D721Med (cell line): ENCODE results near the gene CDH15.

Experiments
- DNase-seq: peaks from one replicate; pipeline ENCODE4 v3.0.0; 2011; ENCODE audit warnings: low spot score; ENCODE audit not compliant: insufficient read length
- FAIRE-seq: peaks from 2 replicates; lab custom pipeline; 2011; peaks lifted over from hg19 to GRCh38; lab: Jason Lieb, UNC
- CTCF ChIP-seq: IDR thresholded peaks from 2 replicates; pipeline ENCODE4 v1.5.1; 2012; ENCODE audit warnings: mild to moderate bottlenecking, control low read depth; ENCODE audit not compliant: insufficient read depth; ENCODE audit errors: missing control alignments

Gene CDH15

GRCh38 chr16:89159066-89159849 is 12.3 kb upstream of the CDH15 start:
- FAIRE-seq (no peak), DNase-seq (no peak)
- no peak for TF ChIP-seq CTCF

GRCh38 chr16:89159850-89160354 is 11.6 kb upstream of the CDH15 start:
- TF ChIP-seq CTCF, result no peak
- no peak for FAIRE-seq

GRCh38 chr16:89160977-89161701 is 10.4 kb upstream of the CDH15 start:
- no peak for FAIRE-seq
- TF ChIP-seq CTCF, result no peak
- no peak for DNase-seq

More at GRCh38 chr16:89159850-89160354, 11.6 kb upstream of the CDH15 start:
- DNase-seq, result no peak

- FAIRE-seq (no peak), DNase-seq (no peak)
- no peak for TF ChIP-seq CTCF
These were observed 9.5 kb upstream of the CDH15 start for GRCh38 chr16:89161763-89162713.

- DNase-seq, result no peak
- FAIRE-seq, result no peak
- no peak for TF ChIP-seq CTCF
These were observed 8.3 kb upstream of the CDH15 start for GRCh38 chr16:89163297-89163696.

- FAIRE-seq (no peak), DNase-seq (no peak)
- no peak for TF ChIP-seq CTCF
These were observed 7.1 kb upstream of the CDH15 start for GRCh38 chr16:89164436-89164835.
